GM19239 (cell line): ENCODE results near the gene MIP.
"Not testable (repeated sequence)": the region's sequence is repeated elsewhere in the genome, so short reads cannot be mapped to it uniquely, and the experiment has no call there.

ENCODE experiments used
- DNase-seq: peaks from one replicate; pipeline ENCODE4 v3.0.0; 2011; ENCODE audit warnings: low spot score; ENCODE audit not compliant: insufficient read length
- FAIRE-seq: peaks from 2 replicates; lab custom pipeline; 2011; peaks lifted over from hg19 to GRCh38; lab: Jason Lieb, UNC

Gene MIP

DNA sequence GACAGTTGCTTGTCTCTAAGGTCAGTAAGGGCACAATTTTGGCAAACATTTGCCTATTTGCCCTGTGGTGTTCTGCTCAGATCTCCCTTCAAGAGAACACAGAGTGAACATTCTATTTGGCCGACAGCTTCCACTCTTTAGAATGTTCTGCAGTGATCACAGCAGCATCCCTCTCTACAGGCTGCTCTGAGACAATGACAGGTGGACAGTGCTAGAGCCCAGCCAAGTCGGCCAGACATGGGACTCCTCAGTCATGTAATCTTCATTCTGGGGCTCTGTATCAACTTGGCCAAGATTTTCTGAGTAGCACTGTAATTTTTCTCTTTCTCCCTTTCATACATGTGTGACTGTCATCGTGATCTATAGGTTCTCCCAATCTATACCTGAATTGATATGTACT is 40.1 kb downstream of the MIP start:
- FAIRE-seq (no peak), DNase-seq (no peak)

DNA sequence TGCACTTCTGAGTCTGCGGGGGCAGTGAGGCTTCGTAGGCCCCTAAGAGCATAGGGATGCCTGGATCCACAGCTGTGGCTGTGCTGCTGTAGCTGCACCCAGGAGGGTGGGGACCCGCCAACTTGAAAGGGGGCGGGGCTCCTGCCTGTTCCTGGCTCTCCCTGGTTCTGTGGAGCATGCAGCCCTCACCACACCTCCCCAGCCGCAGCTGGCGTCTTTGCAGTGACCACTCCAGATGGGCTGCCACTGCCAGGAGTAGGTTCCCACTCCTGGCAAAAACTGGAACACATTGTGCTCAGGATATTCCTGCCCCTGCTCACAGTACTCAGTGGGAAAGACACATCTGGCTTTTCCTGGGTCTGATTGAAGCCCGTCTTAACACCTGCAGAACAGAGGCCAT is 41.1 kb downstream of the MIP start:
- no peak for FAIRE-seq

DNA sequence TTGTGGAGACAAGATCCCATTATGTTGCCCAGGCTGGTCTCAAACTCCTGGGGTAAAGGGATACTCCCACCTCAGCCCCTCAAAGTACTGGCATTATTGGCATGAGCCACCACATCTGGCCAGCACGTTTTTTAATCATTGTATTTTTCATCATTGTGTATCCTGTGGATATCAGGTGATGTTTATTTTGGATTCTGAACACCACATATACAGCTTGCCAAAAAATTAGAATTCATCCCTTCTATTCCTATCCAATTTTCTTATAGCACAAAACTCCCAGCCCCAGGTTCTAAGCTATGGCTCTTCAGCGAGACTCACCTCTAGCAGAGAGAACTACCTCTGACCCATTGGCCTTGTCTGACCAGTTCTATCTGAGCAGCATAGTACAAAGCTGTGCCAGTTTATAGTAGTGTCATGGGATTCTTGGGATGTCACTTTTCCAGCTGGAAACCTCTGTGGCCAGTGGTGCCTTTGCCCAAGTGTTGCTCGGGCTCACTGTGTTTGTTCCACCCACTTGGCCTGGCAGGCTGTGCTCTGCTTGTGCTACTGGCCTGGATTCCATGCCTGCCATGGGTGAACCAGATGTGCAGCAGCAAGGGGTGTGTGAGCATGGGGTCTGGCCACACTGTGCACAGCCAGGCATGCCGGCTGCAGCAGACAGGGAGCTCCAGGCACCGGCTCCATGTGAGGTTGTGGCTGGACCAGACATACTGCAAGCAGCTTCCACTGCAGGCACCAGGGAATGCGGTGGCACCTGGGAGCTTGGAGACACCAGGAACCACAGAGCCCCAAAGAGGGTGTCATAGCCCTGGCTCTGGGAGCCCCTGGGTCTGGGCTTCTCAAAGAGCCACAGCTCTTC is 42.4 kb downstream of the MIP start:
- DNase-seq (no peak), FAIRE-seq (no peak)

More for the DNA sequence above, 41.1 kb downstream of the MIP start:
- no peak for DNase-seq

DNA sequence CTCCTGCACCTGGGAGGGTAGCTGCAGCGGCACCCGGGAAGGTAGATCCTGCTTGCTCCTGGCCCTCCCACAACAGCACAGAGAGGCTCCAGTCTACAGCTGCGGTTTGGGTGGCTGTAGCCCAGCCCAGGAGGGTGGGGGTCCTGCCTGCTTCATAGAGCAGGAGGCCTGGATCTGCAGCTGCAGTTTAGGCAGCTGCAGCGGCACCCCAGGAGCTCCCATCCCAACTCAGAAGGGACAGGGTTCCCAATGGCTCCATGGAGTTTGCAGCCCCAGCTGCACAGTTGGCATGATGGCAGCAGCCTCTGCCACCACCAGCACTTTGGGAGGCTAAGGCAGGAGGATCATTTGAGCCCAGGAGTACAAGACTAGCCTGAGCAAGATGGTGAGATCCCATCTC is 43.7 kb downstream of the MIP start:
- FAIRE-seq (no peak), DNase-seq (no peak)

DNA sequence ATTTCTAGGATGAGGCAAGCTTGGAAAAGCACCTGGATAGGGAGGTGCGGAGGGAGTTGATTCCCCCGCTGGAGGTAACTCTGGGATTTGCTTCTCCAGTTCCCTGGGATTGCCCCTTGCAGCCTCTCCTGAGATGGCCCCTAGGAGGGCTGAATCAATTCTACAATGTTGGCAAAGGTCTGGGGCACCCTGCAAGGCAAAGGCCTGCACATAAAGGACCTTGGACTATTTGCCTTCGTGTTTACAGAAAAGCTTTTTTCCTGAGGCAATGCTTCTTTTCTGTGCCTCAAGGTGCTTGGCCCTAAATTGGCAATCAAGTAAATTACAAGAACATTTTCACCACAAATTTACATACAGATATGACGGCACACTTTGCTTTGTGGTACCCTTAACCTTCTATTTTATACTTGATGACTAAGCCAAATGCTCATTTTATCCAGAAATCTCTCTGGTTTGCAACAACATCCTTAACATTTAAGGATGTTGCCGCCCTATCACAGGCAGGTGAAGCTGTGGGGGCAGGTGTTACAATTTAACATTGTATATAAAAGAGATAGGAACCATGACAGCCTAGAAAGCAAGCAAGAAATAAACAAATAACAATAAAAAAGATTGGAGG is 45.5 kb downstream of the MIP start:
- FAIRE-seq (no peak), DNase-seq (no peak)

DNA sequence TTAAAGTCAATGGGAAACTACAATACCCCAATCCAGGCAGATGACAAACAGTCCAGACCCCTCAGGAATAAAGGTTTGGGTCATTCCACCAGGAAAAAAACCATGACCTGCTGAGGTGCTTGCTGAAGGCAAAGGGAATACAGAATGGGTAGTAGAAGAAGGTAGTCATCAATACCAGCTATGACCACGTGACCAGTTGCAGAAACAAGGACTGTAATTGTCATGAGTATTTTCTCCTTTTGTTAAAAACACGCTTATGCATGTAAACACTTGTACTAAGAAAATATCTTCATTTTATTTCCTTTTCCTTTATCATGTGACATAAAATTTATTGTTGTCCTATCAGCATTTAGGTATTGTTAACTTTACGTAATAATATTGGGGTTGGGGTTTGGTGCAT is 50.2 kb downstream of the MIP start:
- FAIRE-seq, DNase-seq: not testable (repeated sequence)

DNA sequence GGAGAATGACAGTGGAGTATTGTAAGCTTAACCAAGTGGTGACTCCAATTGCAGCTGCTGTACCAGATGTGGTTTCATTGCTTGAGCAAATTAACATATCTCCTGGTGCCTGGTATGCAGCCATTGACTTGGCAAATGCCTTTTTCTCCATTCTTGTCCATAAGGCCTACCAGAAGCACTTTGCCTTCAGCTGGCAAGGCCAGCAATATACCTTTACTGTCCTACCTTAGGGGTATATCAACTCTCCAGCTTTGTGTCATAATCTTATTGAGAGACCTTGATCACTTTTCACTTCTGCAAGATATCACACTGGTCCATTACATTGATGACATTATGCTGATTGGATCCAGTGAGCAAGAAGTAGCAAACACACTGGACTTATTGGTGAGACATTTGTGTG is 52.8 kb downstream of the MIP start:
- DNase-seq, FAIRE-seq: not testable (repeated sequence)

DNA sequence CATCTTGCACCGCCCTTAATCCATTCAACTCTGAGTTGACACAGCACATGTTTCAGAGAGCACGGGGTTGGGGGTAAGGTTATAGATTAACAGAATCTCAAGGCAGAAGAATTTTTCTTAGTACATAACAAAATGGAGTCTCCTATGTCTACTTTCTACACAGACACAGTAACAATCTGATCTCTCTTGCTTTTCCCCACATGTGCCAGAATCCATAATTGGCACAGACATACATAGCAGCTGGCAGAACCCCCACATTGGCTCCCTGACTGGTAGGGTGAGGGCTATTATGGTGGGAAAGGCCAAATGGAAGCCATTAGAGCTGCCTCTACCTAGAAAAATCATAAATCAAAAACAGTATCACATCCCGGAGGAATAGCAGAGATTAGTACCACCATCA is 53.3 kb downstream of the MIP start:
- FAIRE-seq, DNase-seq: not testable (repeated sequence)
